HEK293 (cell line): ENCODE data around the gene PPP1R11.

Experiments used
- EGR2 ChIP-seq: fragments of 450-650 bp; formaldehyde crosslinking; IDR thresholded peaks from 2 replicates; pipeline ENCODE4 v1.5.1; 2016; ENCODE audit warnings: low read depth, missing biosample characterization, missing genetic modification characterization
- MEIS1 ChIP-seq: sonication (generic); formaldehyde crosslinking; IDR thresholded peaks from 2 replicates; pipeline ENCODE4 v1.8.1; 2022; ENCODE audit warnings: missing genetic modification reagents, mild to moderate bottlenecking, borderline replicate concordance
- MYNN ChIP-seq: fragments of 450-650 bp; formaldehyde crosslinking; IDR thresholded peaks from 2 replicates; pipeline ENCODE4 v1.5.1; 2016; ENCODE audit warnings: missing biosample characterization, missing genetic modification characterization, borderline replicate concordance
- SP7 ChIP-seq: fragments of 450-650 bp; formaldehyde crosslinking; IDR thresholded peaks from 2 replicates; pipeline ENCODE4 v1.5.1; 2016; ENCODE audit warnings: missing biosample characterization, missing genetic modification characterization
- ZBTB17 ChIP-seq: fragments of 450-650 bp; formaldehyde crosslinking; IDR thresholded peaks from 2 replicates; pipeline ENCODE4 v1.5.1; 2016; ENCODE audit warnings: missing biosample characterization, missing genetic modification characterization
- ZBTB21 ChIP-seq: fragments of 450-650 bp; formaldehyde crosslinking; IDR thresholded peaks from 2 replicates; pipeline ENCODE4 v1.5.1; 2017; ENCODE audit warnings: missing biosample characterization, missing genetic modification characterization
- ZBTB48 ChIP-seq: fragments of 450-650 bp; formaldehyde crosslinking; IDR thresholded peaks from 2 replicates; pipeline ENCODE4 v1.5.1; 2016; ENCODE audit warnings: missing biosample characterization, missing genetic modification characterization
- ZBTB7A ChIP-seq: fragments of 450-650 bp; formaldehyde crosslinking; IDR thresholded peaks from 2 replicates; pipeline ENCODE4 v1.5.1; 2016; ENCODE audit warnings: low read depth, missing biosample characterization, missing genetic modification characterization
- ZBTB8A ChIP-seq: fragments of 450-650 bp; formaldehyde crosslinking; IDR thresholded peaks from 2 replicates; pipeline ENCODE4 v1.5.1; 2016; ENCODE audit warnings: missing biosample characterization, missing genetic modification characterization
- ZFHX2 ChIP-seq: fragments of 450-650 bp; formaldehyde crosslinking; conservative IDR thresholded peaks from 2 replicates; pipeline ENCODE4 v1.5.1; 2016; ENCODE audit warnings: missing biosample characterization, missing genetic modification characterization
- ZIC2 ChIP-seq: fragments of 450-650 bp; formaldehyde crosslinking; IDR thresholded peaks from 2 replicates; pipeline ENCODE4 v1.5.1; 2016; ENCODE audit warnings: missing biosample characterization, missing genetic modification characterization
- ZNF133 ChIP-seq: fragments of 450-650 bp; formaldehyde crosslinking; IDR thresholded peaks from 2 replicates; pipeline ENCODE4 v1.5.1; 2016; ENCODE audit warnings: missing biosample characterization, missing genetic modification characterization
- ZNF138 ChIP-seq: fragments of 450-650 bp; formaldehyde crosslinking; IDR thresholded peaks from 2 replicates; pipeline ENCODE4 v1.5.1; 2016; ENCODE audit warnings: missing biosample characterization, missing genetic modification characterization, borderline replicate concordance
- ZNF155 ChIP-seq: fragments of 450-650 bp; formaldehyde crosslinking; IDR thresholded peaks from 2 replicates; pipeline ENCODE4 v1.5.1; 2016; ENCODE audit warnings: missing biosample characterization, missing genetic modification characterization
- ZNF16 ChIP-seq: fragments of 450-650 bp; formaldehyde crosslinking; IDR thresholded peaks from 2 replicates; pipeline ENCODE4 v1.5.1; 2016; ENCODE audit warnings: low read depth, missing biosample characterization, missing genetic modification characterization
- ZNF23 ChIP-seq: fragments of 450-650 bp; formaldehyde crosslinking; IDR thresholded peaks from 2 replicates; pipeline ENCODE4 v1.5.1; 2016; ENCODE audit warnings: missing biosample characterization, missing genetic modification characterization, borderline replicate concordance
- ZNF311 ChIP-seq: fragments of 450-650 bp; formaldehyde crosslinking; IDR thresholded peaks from 2 replicates; pipeline ENCODE4 v1.5.1; 2017; ENCODE audit warnings: missing biosample characterization, missing genetic modification characterization, borderline replicate concordance
- ZNF366 ChIP-seq: fragments of 450-650 bp; formaldehyde crosslinking; conservative IDR thresholded peaks from 2 replicates; pipeline ENCODE4 v1.5.1; 2016; ENCODE audit warnings: missing biosample characterization, missing genetic modification characterization
- ZNF529 ChIP-seq: fragments of 450-650 bp; formaldehyde crosslinking; IDR thresholded peaks from 2 replicates; pipeline ENCODE4 v1.5.1; 2017; ENCODE audit warnings: missing genetic modification characterization, missing biosample characterization; ENCODE audit not compliant: insufficient replicate concordance
- ZNF544 ChIP-seq: fragments of 450-650 bp; formaldehyde crosslinking; IDR thresholded peaks from 2 replicates; pipeline ENCODE4 v1.5.0; 2017; ENCODE audit warnings: missing biosample characterization, missing genetic modification characterization
- ZNF585B ChIP-seq: fragments of 450-650 bp; formaldehyde crosslinking; IDR thresholded peaks from 2 replicates; pipeline ENCODE4 v1.5.1; 2016; ENCODE audit warnings: missing biosample characterization, missing genetic modification characterization
- ZNF600 ChIP-seq: fragments of 450-650 bp; formaldehyde crosslinking; IDR thresholded peaks from 2 replicates; pipeline ENCODE4 v1.5.1; 2016; ENCODE audit warnings: missing biosample characterization, missing genetic modification characterization
- ZNF626 ChIP-seq: fragments of 450-650 bp; sonication (Bioruptor Pico); formaldehyde crosslinking; IDR thresholded peaks from 2 replicates; pipeline ENCODE4 v1.5.1; 2018; ENCODE audit warnings: missing biosample characterization, missing genetic modification characterization, inconsistent platforms
- ZNF660 ChIP-seq: fragments of 450-650 bp; IDR thresholded peaks from 2 replicates; pipeline ENCODE4 v1.5.1; 2018; ENCODE audit warnings: missing biosample characterization, mild to moderate bottlenecking, missing genetic modification characterization
- ZNF791 ChIP-seq: fragments of 450-650 bp; formaldehyde crosslinking; IDR thresholded peaks from 2 replicates; pipeline ENCODE4 v1.5.1; 2016; ENCODE audit warnings: missing biosample characterization, missing genetic modification characterization
- ZSCAN16 ChIP-seq: fragments of 450-650 bp; formaldehyde crosslinking; IDR thresholded peaks from 2 replicates; pipeline ENCODE4 v1.5.1; 2016; ENCODE audit warnings: missing biosample characterization, missing genetic modification characterization
- TF ChIP-seq, protein P1 (sequence below): fragments of 450-650 bp; formaldehyde crosslinking; IDR thresholded peaks from 2 replicates; pipeline ENCODE4 v1.5.1; 2016; ENCODE audit warnings: missing biosample characterization, missing genetic modification characterization
- TF ChIP-seq, protein P2 (sequence below): IDR thresholded peaks from 2 replicates; pipeline ENCODE4 v1.6.1; 2011; ENCODE audit warnings: mild to moderate bottlenecking, low read depth, low read length, borderline replicate concordance
- TF ChIP-seq, protein P3 (sequence below): fragments of 450-650 bp; formaldehyde crosslinking; IDR thresholded peaks from 2 replicates; pipeline ENCODE4; 2016; ENCODE audit warnings: missing biosample characterization, missing genetic modification characterization
- TF ChIP-seq, protein P4 (sequence below): fragments of 450-650 bp; formaldehyde crosslinking; optimal IDR thresholded peaks from 2 replicates; pipeline ENCODE3; 2016; ENCODE audit warnings: missing biosample characterization, mild to moderate bottlenecking, missing genetic modification characterization
- TF ChIP-seq, protein P5 (sequence below): fragments of 450-650 bp; formaldehyde crosslinking; IDR thresholded peaks from 2 replicates; pipeline ENCODE4 v1.5.0; 2017; ENCODE audit warnings: missing biosample characterization, missing genetic modification characterization, borderline replicate concordance

The PPP1R11 gene

DNA sequence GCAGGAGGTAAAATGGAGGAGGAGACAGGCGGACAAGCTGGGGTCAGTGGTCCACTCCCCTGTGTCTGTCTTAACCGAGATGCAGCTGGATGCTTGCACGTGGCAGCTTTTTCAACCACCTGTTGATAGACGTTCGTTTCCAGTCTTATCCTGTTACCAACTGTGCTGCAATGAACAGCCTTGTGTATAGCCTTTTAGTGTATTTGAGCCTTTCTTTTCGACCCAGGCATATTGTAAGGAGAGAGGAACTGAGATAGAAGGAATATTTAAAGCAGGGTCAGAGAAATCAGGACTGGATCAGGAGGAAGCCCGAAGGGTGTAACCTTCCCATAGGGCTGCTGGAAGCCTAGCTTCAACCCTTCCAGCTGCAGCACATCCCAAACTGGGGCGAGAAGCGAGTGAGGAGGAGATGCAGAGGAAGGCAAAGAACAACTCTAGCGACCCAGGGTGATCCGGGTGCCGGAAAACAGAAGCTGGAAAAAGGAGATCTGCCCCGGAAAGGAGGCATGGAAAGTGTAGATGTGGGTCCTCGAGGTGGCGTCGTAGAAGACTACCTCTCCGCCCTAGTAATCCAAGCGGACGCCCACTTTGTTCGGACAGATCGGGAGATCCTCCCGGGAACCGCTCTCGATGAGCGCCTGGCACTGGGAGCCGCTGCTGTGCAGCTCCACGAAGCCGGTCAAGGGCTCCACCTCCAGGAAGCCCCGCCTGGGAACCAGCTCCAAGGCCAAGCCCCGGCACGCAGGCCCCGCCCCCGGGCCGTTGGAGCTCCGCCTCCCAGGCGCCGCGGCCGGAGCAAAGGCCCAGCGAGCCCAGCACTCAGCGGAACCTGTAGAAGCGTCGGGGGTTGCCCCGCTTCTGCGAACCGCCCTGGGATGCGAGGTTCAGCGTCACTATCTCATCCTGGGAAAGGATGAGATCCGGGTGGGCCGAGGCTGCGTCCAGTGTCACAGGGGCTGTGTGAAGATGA lies 34.7 kb downstream of the PPP1R11 start (continued):
- TF ChIP-seq, protein P1, sequence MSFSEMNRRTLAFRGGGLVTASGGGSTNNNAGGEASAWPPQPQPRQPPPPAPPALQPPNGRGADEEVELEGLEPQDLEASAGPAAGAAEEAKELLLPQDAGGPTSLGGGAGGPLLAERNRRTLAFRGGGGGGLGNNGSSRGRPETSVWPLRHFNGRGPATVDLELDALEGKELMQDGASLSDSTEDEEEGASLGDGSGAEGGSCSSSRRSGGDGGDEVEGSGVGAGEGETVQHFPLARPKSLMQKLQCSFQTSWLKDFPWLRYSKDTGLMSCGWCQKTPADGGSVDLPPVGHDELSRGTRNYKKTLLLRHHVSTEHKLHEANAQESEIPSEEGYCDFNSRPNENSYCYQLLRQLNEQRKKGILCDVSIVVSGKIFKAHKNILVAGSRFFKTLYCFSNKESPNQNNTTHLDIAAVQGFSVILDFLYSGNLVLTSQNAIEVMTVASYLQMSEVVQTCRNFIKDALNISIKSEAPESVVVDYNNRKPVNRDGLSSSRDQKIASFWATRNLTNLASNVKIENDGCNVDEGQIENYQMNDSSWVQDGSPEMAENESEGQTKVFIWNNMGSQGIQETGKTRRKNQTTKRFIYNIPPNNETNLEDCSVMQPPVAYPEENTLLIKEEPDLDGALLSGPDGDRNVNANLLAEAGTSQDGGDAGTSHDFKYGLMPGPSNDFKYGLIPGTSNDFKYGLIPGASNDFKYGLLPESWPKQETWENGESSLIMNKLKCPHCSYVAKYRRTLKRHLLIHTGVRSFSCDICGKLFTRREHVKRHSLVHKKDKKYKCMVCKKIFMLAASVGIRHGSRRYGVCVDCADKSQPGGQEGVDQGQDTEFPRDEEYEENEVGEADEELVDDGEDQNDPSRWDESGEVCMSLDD (tag by site-specific recombination), result 0 out of 2 replicates have a peak, but pooled peaks have one; percentile 25
- TF ChIP-seq ZIC2 (tag by site-specific recombination) (no peak), ZBTB17 (tag by site-specific recombination) (peak; percentile 90), MYNN (tag by site-specific recombination) (no peak), ZBTB48 (tag by site-specific recombination) (no peak; the same call in 1 of the 2 replicates), ZSCAN16 (tag by site-specific recombination) (no peak), MEIS1 (CRISPR knock-in tag) (no peak), ZFHX2 (tag by site-specific recombination) (peak; percentile 38; the same call in 1 of the 2 replicates), ZNF791 (tag by site-specific recombination) (no peak), ZBTB21 (tag by site-specific recombination) (no peak), EGR2 (tag by site-specific recombination) (peak; percentile 27; the same call in 1 of the 2 replicates), ZNF585B (no peak), ZNF23 (tag by site-specific recombination) (no peak), ZNF155 (no peak), ZNF16 (no peak), ZNF133 (no peak), ZNF660 (tag by site-specific recombination) (peak; percentile 40; the same call in 1 of the 2 replicates), ZNF529 (no peak), ZNF626 (tag by site-specific recombination) (no peak), ZNF138 (tag by site-specific recombination) (no peak), ZNF600 (tag by site-specific recombination) (peak; percentile 81), ZNF311 (tag by site-specific recombination) (no peak), ZBTB7A (no peak), ZNF544 (no peak), SP7 (peak; percentile 42; the same call in 1 of the 2 replicates), ZNF366 (tag by site-specific recombination) (peak; percentile 45; the same call in 1 of the 2 replicates), ZBTB8A (tag by site-specific recombination) (peak; percentile 50; the same call in 1 of the 2 replicates)
- TF ChIP-seq, protein P2, sequence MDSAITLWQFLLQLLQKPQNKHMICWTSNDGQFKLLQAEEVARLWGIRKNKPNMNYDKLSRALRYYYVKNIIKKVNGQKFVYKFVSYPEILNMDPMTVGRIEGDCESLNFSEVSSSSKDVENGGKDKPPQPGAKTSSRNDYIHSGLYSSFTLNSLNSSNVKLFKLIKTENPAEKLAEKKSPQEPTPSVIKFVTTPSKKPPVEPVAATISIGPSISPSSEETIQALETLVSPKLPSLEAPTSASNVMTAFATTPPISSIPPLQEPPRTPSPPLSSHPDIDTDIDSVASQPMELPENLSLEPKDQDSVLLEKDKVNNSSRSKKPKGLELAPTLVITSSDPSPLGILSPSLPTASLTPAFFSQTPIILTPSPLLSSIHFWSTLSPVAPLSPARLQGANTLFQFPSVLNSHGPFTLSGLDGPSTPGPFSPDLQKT, result no peak
- TF ChIP-seq, protein P3, sequence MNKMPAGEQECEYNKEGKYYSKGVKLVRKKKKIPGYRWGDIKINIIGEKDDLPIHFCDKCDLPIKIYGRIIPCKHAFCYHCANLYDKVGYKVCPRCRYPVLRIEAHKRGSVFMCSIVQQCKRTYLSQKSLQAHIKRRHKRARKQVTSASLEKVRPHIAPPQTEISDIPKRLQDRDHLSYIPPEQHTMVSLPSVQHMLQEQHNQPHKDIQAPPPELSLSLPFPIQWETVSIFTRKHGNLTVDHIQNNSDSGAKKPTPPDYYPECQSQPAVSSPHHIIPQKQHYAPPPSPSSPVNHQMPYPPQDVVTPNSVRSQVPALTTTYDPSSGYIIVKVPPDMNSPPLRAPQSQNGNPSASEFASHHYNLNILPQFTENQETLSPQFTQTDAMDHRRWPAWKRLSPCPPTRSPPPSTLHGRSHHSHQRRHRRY, result no peak
- TF ChIP-seq, protein P4, sequence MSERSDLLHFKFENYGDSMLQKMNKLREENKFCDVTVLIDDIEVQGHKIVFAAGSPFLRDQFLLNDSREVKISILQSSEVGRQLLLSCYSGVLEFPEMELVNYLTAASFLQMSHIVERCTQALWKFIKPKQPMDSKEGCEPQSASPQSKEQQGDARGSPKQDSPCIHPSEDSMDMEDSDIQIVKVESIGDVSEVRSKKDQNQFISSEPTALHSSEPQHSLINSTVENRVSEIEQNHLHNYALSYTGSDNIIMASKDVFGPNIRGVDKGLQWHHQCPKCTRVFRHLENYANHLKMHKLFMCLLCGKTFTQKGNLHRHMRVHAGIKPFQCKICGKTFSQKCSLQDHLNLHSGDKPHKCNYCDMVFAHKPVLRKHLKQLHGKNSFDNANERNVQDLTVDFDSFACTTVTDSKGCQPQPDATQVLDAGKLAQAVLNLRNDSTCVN (tag by site-specific recombination), result peak; percentile 18
- TF ChIP-seq, protein P5, sequence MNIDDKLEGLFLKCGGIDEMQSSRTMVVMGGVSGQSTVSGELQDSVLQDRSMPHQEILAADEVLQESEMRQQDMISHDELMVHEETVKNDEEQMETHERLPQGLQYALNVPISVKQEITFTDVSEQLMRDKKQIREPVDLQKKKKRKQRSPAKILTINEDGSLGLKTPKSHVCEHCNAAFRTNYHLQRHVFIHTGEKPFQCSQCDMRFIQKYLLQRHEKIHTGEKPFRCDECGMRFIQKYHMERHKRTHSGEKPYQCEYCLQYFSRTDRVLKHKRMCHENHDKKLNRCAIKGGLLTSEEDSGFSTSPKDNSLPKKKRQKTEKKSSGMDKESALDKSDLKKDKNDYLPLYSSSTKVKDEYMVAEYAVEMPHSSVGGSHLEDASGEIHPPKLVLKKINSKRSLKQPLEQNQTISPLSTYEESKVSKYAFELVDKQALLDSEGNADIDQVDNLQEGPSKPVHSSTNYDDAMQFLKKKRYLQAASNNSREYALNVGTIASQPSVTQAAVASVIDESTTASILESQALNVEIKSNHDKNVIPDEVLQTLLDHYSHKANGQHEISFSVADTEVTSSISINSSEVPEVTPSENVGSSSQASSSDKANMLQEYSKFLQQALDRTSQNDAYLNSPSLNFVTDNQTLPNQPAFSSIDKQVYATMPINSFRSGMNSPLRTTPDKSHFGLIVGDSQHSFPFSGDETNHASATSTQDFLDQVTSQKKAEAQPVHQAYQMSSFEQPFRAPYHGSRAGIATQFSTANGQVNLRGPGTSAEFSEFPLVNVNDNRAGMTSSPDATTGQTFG, result no peak
